MM.1S (cell line): ENCODE measurements around the gene NRGN.

Source experiments
- EZH2 ChIP-seq: fragments of 300-600 bp; sonication (generic); optimal IDR thresholded peaks from 2 replicates; pipeline ENCODE3; 2017; ENCODE audit warnings: low read depth, mild to moderate bottlenecking, antibody characterized with exemption, low read length, mixed read lengths
- EZH2phosphoT487 ChIP-seq: fragments of 300-600 bp; sonication (generic); IDR thresholded peaks from 2 replicates; pipeline ENCODE4 v1.6.1; 2018; ENCODE audit warnings: antibody characterized with exemption, low read length
- TF ChIP-seq, protein P1 (sequence below): fragments of 300-600 bp; sonication (generic); IDR thresholded peaks from 2 replicates; pipeline ENCODE4 v1.5.1; 2016; ENCODE audit warnings: antibody characterized with exemption, low read length, mixed read lengths

DNA sequence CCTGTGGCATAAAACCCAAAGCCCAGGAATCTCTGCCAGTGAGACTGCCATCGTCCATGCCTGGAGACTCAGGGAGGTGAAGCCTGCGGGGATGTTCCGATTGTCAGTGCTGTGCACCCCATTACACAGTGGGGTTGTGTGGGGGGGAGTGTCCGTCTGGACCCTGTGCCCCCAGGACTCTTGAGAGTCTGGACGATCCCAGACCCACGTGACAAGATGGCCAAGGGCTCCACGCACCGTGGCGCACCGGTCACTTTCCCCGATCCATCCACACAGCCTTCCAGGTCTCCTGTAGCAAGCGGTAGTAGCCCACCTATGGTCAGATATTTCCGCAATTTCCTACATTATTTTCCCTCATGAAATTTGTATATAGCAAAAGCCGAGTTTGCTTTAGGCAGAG is 20.9 kb upstream of the NRGN start:
- TF ChIP-seq, protein P1, sequence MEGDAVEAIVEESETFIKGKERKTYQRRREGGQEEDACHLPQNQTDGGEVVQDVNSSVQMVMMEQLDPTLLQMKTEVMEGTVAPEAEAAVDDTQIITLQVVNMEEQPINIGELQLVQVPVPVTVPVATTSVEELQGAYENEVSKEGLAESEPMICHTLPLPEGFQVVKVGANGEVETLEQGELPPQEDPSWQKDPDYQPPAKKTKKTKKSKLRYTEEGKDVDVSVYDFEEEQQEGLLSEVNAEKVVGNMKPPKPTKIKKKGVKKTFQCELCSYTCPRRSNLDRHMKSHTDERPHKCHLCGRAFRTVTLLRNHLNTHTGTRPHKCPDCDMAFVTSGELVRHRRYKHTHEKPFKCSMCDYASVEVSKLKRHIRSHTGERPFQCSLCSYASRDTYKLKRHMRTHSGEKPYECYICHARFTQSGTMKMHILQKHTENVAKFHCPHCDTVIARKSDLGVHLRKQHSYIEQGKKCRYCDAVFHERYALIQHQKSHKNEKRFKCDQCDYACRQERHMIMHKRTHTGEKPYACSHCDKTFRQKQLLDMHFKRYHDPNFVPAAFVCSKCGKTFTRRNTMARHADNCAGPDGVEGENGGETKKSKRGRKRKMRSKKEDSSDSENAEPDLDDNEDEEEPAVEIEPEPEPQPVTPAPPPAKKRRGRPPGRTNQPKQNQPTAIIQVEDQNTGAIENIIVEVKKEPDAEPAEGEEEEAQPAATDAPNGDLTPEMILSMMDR = no peak
- no peak for TF ChIP-seq EZH2
- no peak for TF ChIP-seq EZH2phosphoT487
